ENCODE data around the gene PIR. TPM values are rescaled to one million over a fixed set of nuclear protein-coding genes. Genes with fewer than 3 reads are reported as not detected.

The PIR gene
- total RNA-seq, 1 donor from 2014 or later, result 4.3 TPM

- intact Hi-C loops (cut with micrococcal nuclease), result no loop called here
- no peaks in the 10 kb centered on the region for H3K4me1 Mint-ChIP-seq (ENCODE audit: low read depth)
- DNase-seq (ENCODE audit: low spot score), result no peak
- H3K4me3 Mint-ChIP-seq, result no peak overlapping the region
- H3K27ac Mint-ChIP-seq, result no peak overlapping the region
- H3K27me3 Mint-ChIP-seq (ENCODE audit: insufficient read depth), result peaks cover 9% of the 10 kb centered on the region
- no peaks in the 10 kb centered on the region for H3K9me3 Mint-ChIP-seq
- no peaks in the 10 kb centered on the region for H3K36me3 Mint-ChIP-seq (ENCODE audit: low read depth)
These were observed 12.0 kb upstream of the PIR start for GRCh38 chrX:15505101-15505500.

- no peak for DNase-seq (ENCODE audit: low spot score)
- H3K27ac Mint-ChIP-seq, result no peak overlapping the region
- H3K27me3 Mint-ChIP-seq (ENCODE audit: insufficient read depth), result peaks cover 10% of the 10 kb centered on the region
- H3K4me1 Mint-ChIP-seq (ENCODE audit: low read depth), result no peaks in the 10 kb centered on the region
- H3K4me3 Mint-ChIP-seq, result no peak overlapping the region
- H3K9me3 Mint-ChIP-seq, result no peaks in the 10 kb centered on the region
- intact Hi-C loops (cut with micrococcal nuclease), result no loop called here
- no peaks in the 10 kb centered on the region for H3K36me3 Mint-ChIP-seq (ENCODE audit: low read depth)
These were observed 11.5 kb upstream of the PIR start for GRCh38 chrX:15504661-15505060.

- no peak overlapping the region for H3K4me3 Mint-ChIP-seq
- no peaks in the 10 kb centered on the region for H3K9me3 Mint-ChIP-seq
- no peak overlapping the region for H3K27ac Mint-ChIP-seq
- intact Hi-C loops (cut with micrococcal nuclease), result no loop called here
- peaks cover 18% of the 10 kb centered on the region for H3K27me3 Mint-ChIP-seq (ENCODE audit: insufficient read depth)
- no peaks in the 10 kb centered on the region for H3K36me3 Mint-ChIP-seq (ENCODE audit: low read depth)
- DNase-seq (ENCODE audit: low spot score), result no peak
- H3K4me1 Mint-ChIP-seq (ENCODE audit: low read depth), result no peaks in the 10 kb centered on the region
These were observed 8.4 kb upstream of the PIR start for GRCh38 chrX:15501506-15501905.

GRCh38 chrX:15500497-15500966 lies 7.4 kb upstream of the PIR start, which contains the start of gene BMX:
Gene BMX, plus strand, starts transcription at chrX:15500807. Its CDS starts 7,547 bp downstream, at chrX:15508354.
- Mint-ChIP-seq H3K27me3 (ENCODE audit: insufficient read depth) (peaks cover 17% of the 10 kb centered on the region), H3K4me1 (ENCODE audit: low read depth) (no peaks in the 10 kb centered on the region), H3K4me3 (no peak within 1 kb of the TSS), H3K36me3 (ENCODE audit: low read depth) (no peaks in the 10 kb centered on the region), H3K27ac (no peak within 1 kb of the TSS), H3K9me3 (no peaks in the 10 kb centered on the region)
- intact Hi-C loops (cut with micrococcal nuclease), result no loop called here
- DNase-seq (ENCODE audit: low spot score), result no peak

- Mint-ChIP-seq H3K36me3 (ENCODE audit: low read depth) (no peaks in the 10 kb centered on the region), H3K27me3 (ENCODE audit: insufficient read depth) (peaks cover 17% of the 10 kb centered on the region)
These were observed 6.8 kb upstream of the PIR start for GRCh38 chrX:15499976-15500375.

GRCh38 chrX:15498741-15499140 lies 5.6 kb upstream of the PIR start:
- Mint-ChIP-seq H3K9me3 (no peaks in the 10 kb centered on the region), H3K27me3 (ENCODE audit: insufficient read depth) (peaks cover 17% of the 10 kb centered on the region), H3K4me1 (ENCODE audit: low read depth) (peaks cover 2% of the 10 kb centered on the region), H3K27ac (no peak overlapping the region), H3K4me3 (no peak overlapping the region), H3K36me3 (ENCODE audit: low read depth) (no peaks in the 10 kb centered on the region)
- intact Hi-C loops (cut with micrococcal nuclease), result loop anchor here (2.0 to 10.0 kb wide), 3 partner anchors 146 to 1196 kb away; partner anchors contain the start of gene CA5B
- no peak for DNase-seq (ENCODE audit: low spot score)

More at GRCh38 chrX:15499976-15500375, 6.8 kb upstream of the PIR start:
- H3K4me3 Mint-ChIP-seq, result no peak overlapping the region
- intact Hi-C loops (cut with micrococcal nuclease), result loop anchor here (2.0 to 10.0 kb wide), 3 partner anchors 145 to 1195 kb away; partner anchors contain the start of gene CA5B
- DNase-seq (ENCODE audit: low spot score), result no peak
- no peaks in the 10 kb centered on the region for H3K4me1 Mint-ChIP-seq (ENCODE audit: low read depth)
- H3K9me3 Mint-ChIP-seq, result no peaks in the 10 kb centered on the region
- H3K27ac Mint-ChIP-seq, result no peak overlapping the region

GRCh38 chrX:15497865-15498264 lies 4.7 kb upstream of the PIR start:
- H3K27ac Mint-ChIP-seq, result no peak overlapping the region
- DNase-seq (ENCODE audit: low spot score), result peak; percentile 16
- H3K4me3 Mint-ChIP-seq, result no peak overlapping the region
- H3K27me3 Mint-ChIP-seq (ENCODE audit: insufficient read depth), result peaks cover 15% of the 10 kb centered on the region
- peaks cover 11% of the 10 kb centered on the region for H3K4me1 Mint-ChIP-seq (ENCODE audit: low read depth)
- intact Hi-C loops (cut with micrococcal nuclease), result loop anchor here (1.0 to 10.0 kb wide), 4 partner anchors 67 to 1197 kb away; partner anchors contain the start of gene CA5B
- no peaks in the 10 kb centered on the region for H3K9me3 Mint-ChIP-seq
- H3K36me3 Mint-ChIP-seq (ENCODE audit: low read depth), result no peaks in the 10 kb centered on the region

- Mint-ChIP-seq H3K4me1 (ENCODE audit: low read depth) (peaks cover 21% of the 10 kb centered on the region), H3K36me3 (ENCODE audit: low read depth) (no peaks in the 10 kb centered on the region), H3K4me3 (no peak overlapping the region), H3K9me3 (no peaks in the 10 kb centered on the region), H3K27me3 (ENCODE audit: insufficient read depth) (peaks cover 12% of the 10 kb centered on the region), H3K27ac (no peak overlapping the region)
- DNase-seq (ENCODE audit: low spot score), result no peak
- intact Hi-C loops (cut with micrococcal nuclease), result loop anchor here (1.0 to 10.0 kb wide), 3 partner anchors 68 to 238 kb away; partner anchors contain the start of gene CA5B
These were observed 3.7 kb upstream of the PIR start for GRCh38 chrX:15496824-15497223.

GRCh38 chrX:15495801-15496200 lies 2.7 kb upstream of the PIR start:
- Mint-ChIP-seq H3K36me3 (ENCODE audit: low read depth) (peaks cover 2% of the 10 kb centered on the region), H3K4me3 (no peak overlapping the region), H3K4me1 (ENCODE audit: low read depth) (peaks cover 21% of the 10 kb centered on the region), H3K9me3 (no peaks in the 10 kb centered on the region), H3K27ac (no peak overlapping the region), H3K27me3 (ENCODE audit: insufficient read depth) (peaks cover 12% of the 10 kb centered on the region)
- DNase-seq (ENCODE audit: low spot score), result no peak
- intact Hi-C loops (cut with micrococcal nuclease), result loop anchor here (10.0 kb wide), 2 partner anchors 149 to 239 kb away; partner anchors contain the start of gene CA5B

- Mint-ChIP-seq H3K4me1 (ENCODE audit: low read depth) (peaks cover 21% of the 10 kb centered on the region), H3K9me3 (no peaks in the 10 kb centered on the region), H3K36me3 (ENCODE audit: low read depth) (peaks cover 2% of the 10 kb centered on the region), H3K27ac (peak overlapping the region; percentile 65), H3K27me3 (ENCODE audit: insufficient read depth) (no peaks in the 10 kb centered on the region), H3K4me3 (peak overlapping the region; percentile 86)
- DNase-seq (ENCODE audit: low spot score), result no peak
- intact Hi-C loops (cut with micrococcal nuclease), result loop anchor here (2.0 to 10.0 kb wide), 3 partner anchors 152 to 242 kb away; partner anchors contain the start of genes CA5B and PIGA
These were observed 664 bp downstream of the PIR start for GRCh38 chrX:15492469-15492868.

GRCh38 chrX:15483891-15484290 lies 9.2 kb downstream of the PIR start:
- DNase-seq (ENCODE audit: low spot score), result no peak
- Mint-ChIP-seq H3K4me1 (ENCODE audit: low read depth) (no peaks in the 10 kb centered on the region), H3K4me3 (no peak overlapping the region), H3K27me3 (ENCODE audit: insufficient read depth) (peaks cover 1% of the 10 kb centered on the region), H3K9me3 (no peaks in the 10 kb centered on the region), H3K27ac (no peak overlapping the region), H3K36me3 (ENCODE audit: low read depth) (peaks cover 9% of the 10 kb centered on the region)
- intact Hi-C loops (cut with micrococcal nuclease), result no loop called here

- intact Hi-C loops (cut with micrococcal nuclease), result no loop called here
These were observed 17.6 kb downstream of the PIR start for GRCh38 chrX:15475486-15475885.

GRCh38 chrX:15475021-15475420 lies 18.1 kb downstream of the PIR start:
- DNase-seq (ENCODE audit: low spot score), result no peak
- peaks cover 6% of the 10 kb centered on the region for H3K4me1 Mint-ChIP-seq (ENCODE audit: low read depth)
- H3K4me3 Mint-ChIP-seq, result no peak overlapping the region
- no peaks in the 10 kb centered on the region for H3K27me3 Mint-ChIP-seq (ENCODE audit: insufficient read depth)
- H3K9me3 Mint-ChIP-seq, result no peaks in the 10 kb centered on the region
- H3K27ac Mint-ChIP-seq, result no peak overlapping the region
- peaks cover 4% of the 10 kb centered on the region for H3K36me3 Mint-ChIP-seq (ENCODE audit: low read depth)
- intact Hi-C loops (cut with micrococcal nuclease), result no loop called here

More at GRCh38 chrX:15475486-15475885, 17.6 kb downstream of the PIR start:
- peaks cover 6% of the 10 kb centered on the region for H3K4me1 Mint-ChIP-seq (ENCODE audit: low read depth)
- no peaks in the 10 kb centered on the region for H3K27me3 Mint-ChIP-seq (ENCODE audit: insufficient read depth)
- no peak overlapping the region for H3K27ac Mint-ChIP-seq
- no peak overlapping the region for H3K4me3 Mint-ChIP-seq
- DNase-seq (ENCODE audit: low spot score), result no peak
- H3K36me3 Mint-ChIP-seq (ENCODE audit: low read depth), result peaks cover 4% of the 10 kb centered on the region
- H3K9me3 Mint-ChIP-seq, result no peaks in the 10 kb centered on the region
